Hepatocyte (in vitro differentiated cells): ENCODE results near the gene CUL1. TPM values are rescaled to one million over a fixed set of nuclear protein-coding genes. Genes with fewer than 3 reads are reported as not detected.

ENCODE experiments used
- DNase-seq: peaks from one replicate; pipeline ENCODE4 v3.0.0-alpha.2; 2016; ENCODE audit warnings: low spot score
- H2AFZ ChIP-seq: fragments of 200-600 bp; sonication (generic); 2 replicates; pipeline ENCODE4 v1.6.0; 2016; ENCODE audit warnings: antibody characterized with exemption, mild to moderate bottlenecking
- H3K27ac ChIP-seq: fragments of 200-600 bp; sonication (generic); 2 replicates; pipeline ENCODE4 v1.5.1; 2016; ENCODE audit warnings: mild to moderate bottlenecking
- H3K27me3 ChIP-seq: fragments of 200-600 bp; sonication (generic); 2 replicates; pipeline ENCODE4 v1.6.1; 2016
- H3K36me3 ChIP-seq: fragments of 200-600 bp; sonication (generic); replicated peaks from 2 replicates; pipeline ENCODE4 v1.5.1; 2016; ENCODE audit warnings: low read depth; ENCODE audit not compliant: insufficient read depth
- H3K4me1 ChIP-seq: fragments of 200-600 bp; sonication (generic); 2 replicates; pipeline ENCODE4 v1.5.1; 2016; ENCODE audit warnings: mild to moderate bottlenecking, moderate library complexity; ENCODE audit not compliant: insufficient read depth
- H3K4me2 ChIP-seq: fragments of 200-600 bp; sonication (generic); 2 replicates; pipeline ENCODE4 v1.6.0; 2016
- H3K4me3 ChIP-seq: fragments of 200-600 bp; sonication (generic); 2 replicates; pipeline ENCODE4 v1.5.1; 2016; ENCODE audit warnings: mild to moderate bottlenecking
- H3K79me2 ChIP-seq: fragments of 200-600 bp; sonication (generic); 2 replicates; pipeline ENCODE4 v1.6.0; 2017; ENCODE audit warnings: mild to moderate bottlenecking
- H3K9me2 ChIP-seq: fragments of 200-600 bp; sonication (generic); replicated peaks from 2 replicates; pipeline ENCODE4 v1.6.0; 2017; ENCODE audit warnings: mild to moderate bottlenecking; ENCODE audit not compliant: insufficient read depth
- H3K9me3 ChIP-seq: fragments of 200-600 bp; sonication (generic); 2 replicates; pipeline ENCODE4 v1.5.1; 2016; ENCODE audit warnings: low read depth, mild to moderate bottlenecking
- H4K20me1 ChIP-seq: fragments of 200-600 bp; sonication (generic); 2 replicates; pipeline ENCODE4 v1.6.0; 2016; ENCODE audit warnings: mild to moderate bottlenecking; ENCODE audit not compliant: insufficient read depth, poor library complexity, severe bottlenecking
- EZH2 ChIP-seq: fragments of 200-600 bp; sonication (generic); IDR thresholded peaks from 2 replicates; pipeline ENCODE4 v1.6.1; 2016; ENCODE audit warnings: antibody characterized with exemption, mild to moderate bottlenecking, borderline replicate concordance
- EZH2phosphoT487 ChIP-seq: fragments of 200-600 bp; sonication (generic); IDR thresholded peaks from one replicate; pipeline ENCODE4 v1.6.1; 2018; ENCODE audit warnings: antibody characterized with exemption, mild to moderate bottlenecking, low read depth, moderate library complexity; ENCODE audit not compliant: unreplicated experiment, severe bottlenecking
- WGBS: methylation state at CpG from one replicate; pipeline ENCODE4 v1.1.6; 2016; ENCODE audit warnings: low lambda C conversion rate; ENCODE audit errors: missing lambda C conversion rate; 5-methylcytosine and 5-hydroxymethylcytosine counted together
- polyA plus RNA-seq: library from polyadenylated mRNA; unstranded; fragments of >200 nt; fragmentation: Nextera tagmentation; extraction: Ambion mirVana; gene quantifications from 2 replicates; pipeline ENCODE4 v1.2.1, GENCODE V29; 2016
- total RNA-seq: library from RNA; depleted of rRNA; stranded (reverse); fragments of >200 nt; gene quantifications from 2 replicates; pipeline ENCODE4 v1.2.3, GENCODE V29; 2014
- TF ChIP-seq, protein P1 (sequence below): fragments of 200-600 bp; sonication (generic); IDR thresholded peaks from 2 replicates; pipeline ENCODE4 v1.5.1; 2016; ENCODE audit warnings: antibody characterized with exemption, mild to moderate bottlenecking; ENCODE audit not compliant: poor library complexity

Gene CUL1
- total and polyA plus RNA-seq, 2 experiments from 2014 or later: 56.7 to 68.4 TPM

DNA sequence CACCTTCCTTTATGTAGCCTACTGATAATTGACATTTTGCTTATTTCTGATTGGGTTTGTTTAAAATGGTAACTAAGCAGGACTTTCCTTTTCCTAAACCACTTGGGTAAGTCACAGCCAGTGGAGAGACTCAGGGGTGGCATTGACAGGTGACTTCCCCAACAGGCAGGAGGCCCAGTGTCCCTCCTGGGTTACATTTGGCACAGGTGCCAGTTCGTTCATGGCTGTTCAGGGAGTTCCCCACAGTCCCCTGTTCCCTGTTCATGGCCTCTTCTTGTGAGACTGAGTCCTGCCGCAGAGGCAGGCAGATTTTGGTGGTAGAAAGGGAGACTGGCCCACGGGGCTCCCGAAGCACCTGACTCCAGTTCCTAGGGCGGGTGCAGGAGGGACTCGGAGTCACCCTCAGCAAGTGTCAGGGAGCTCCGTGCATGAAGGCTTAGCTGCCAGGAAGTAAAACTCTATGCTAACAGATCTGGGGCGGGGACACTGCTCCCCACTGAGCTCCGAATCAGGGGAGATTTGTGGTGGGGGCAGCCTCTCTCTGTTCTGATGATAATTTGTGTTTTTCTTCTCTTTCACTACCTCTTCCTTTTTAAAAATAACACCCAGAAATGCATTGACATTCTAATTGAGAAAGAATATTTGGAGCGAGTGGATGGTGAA, 101.3 kb downstream of the CUL1 start:
- H3K4me3 ChIP-seq: no peak overlapping the region
- H3K9me2 ChIP-seq: no peaks in the 10 kb centered on the region
- DNase-seq: no peak
- no peak overlapping the region for H2AFZ ChIP-seq
- 89% methylated on average over 10 of the region's 10 CpGs for WGBS
- H3K4me2 ChIP-seq: no peak overlapping the region
- H3K4me1 ChIP-seq: no peaks in the 10 kb centered on the region
- H3K27me3 ChIP-seq: no peaks in the 10 kb centered on the region
- H3K36me3 ChIP-seq: peaks cover 7% of the 10 kb centered on the region
- no peaks in the 10 kb centered on the region for H3K79me2 ChIP-seq
- TF ChIP-seq, protein P1, sequence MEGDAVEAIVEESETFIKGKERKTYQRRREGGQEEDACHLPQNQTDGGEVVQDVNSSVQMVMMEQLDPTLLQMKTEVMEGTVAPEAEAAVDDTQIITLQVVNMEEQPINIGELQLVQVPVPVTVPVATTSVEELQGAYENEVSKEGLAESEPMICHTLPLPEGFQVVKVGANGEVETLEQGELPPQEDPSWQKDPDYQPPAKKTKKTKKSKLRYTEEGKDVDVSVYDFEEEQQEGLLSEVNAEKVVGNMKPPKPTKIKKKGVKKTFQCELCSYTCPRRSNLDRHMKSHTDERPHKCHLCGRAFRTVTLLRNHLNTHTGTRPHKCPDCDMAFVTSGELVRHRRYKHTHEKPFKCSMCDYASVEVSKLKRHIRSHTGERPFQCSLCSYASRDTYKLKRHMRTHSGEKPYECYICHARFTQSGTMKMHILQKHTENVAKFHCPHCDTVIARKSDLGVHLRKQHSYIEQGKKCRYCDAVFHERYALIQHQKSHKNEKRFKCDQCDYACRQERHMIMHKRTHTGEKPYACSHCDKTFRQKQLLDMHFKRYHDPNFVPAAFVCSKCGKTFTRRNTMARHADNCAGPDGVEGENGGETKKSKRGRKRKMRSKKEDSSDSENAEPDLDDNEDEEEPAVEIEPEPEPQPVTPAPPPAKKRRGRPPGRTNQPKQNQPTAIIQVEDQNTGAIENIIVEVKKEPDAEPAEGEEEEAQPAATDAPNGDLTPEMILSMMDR: no peak
- TF ChIP-seq EZH2phosphoT487 (no peak), EZH2 (no peak)
- H4K20me1 ChIP-seq: no peaks in the 10 kb centered on the region
- H3K27ac ChIP-seq: no peak overlapping the region
- H3K9me3 ChIP-seq: no peaks in the 10 kb centered on the region

DNA sequence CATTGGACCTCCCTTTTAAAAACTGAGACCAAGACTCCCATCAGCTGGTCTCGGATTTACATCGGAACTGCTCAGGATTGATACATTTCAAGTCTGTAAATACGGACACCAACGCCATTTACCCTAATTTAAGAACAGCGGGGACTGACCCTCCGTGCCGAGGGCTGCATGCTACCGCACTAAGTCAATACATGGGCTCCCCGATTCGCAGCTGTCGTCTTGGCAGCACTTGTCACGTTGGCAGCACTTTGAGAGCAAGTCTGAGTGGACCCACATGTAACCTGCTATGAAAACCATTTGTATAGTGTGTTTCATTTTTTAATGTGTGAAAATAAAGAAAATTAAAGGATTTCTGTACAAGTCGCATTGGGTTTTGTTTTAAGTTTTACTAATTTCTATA, 102.0 kb downstream of the CUL1 start:
- no peaks in the 10 kb centered on the region for H3K27me3 ChIP-seq
- no peak overlapping the region for H2AFZ ChIP-seq
- no peak overlapping the region for H3K4me2 ChIP-seq
- no peak for TF ChIP-seq EZH2
- TF ChIP-seq, protein P1: no peak
- TF ChIP-seq EZH2phosphoT487: no peak
- WGBS: 97% methylated on average over 13 of the region's 13 CpGs
- H3K4me3 ChIP-seq: no peak overlapping the region
- H3K9me3 ChIP-seq: no peaks in the 10 kb centered on the region
- no peaks in the 10 kb centered on the region for H3K4me1 ChIP-seq
- H3K9me2 ChIP-seq: no peaks in the 10 kb centered on the region
- H3K36me3 ChIP-seq: peaks cover 7% of the 10 kb centered on the region
- no peak overlapping the region for H3K27ac ChIP-seq
- no peaks in the 10 kb centered on the region for H4K20me1 ChIP-seq
- H3K79me2 ChIP-seq: no peaks in the 10 kb centered on the region
- no peak for DNase-seq

DNA sequence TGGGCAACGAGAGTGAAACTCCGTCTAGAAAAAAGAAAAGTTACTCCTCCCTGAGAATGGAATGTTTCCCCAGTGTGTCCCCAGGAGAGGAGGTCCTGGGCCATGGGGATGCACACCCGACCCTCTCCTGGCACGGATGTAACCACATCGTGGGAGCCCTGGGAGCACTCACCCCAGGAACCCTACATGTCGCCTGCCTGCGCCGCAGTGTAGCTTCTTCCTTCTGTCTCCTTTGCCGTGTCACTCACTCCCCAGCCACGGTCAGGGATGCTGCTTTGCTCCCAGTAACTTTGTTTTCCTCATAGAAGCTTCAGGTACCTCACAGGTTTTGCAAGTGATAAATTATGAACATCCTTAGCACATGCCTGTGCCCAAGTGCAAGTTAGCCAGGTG, 103.4 kb downstream of the CUL1 start:
- H3K4me1 ChIP-seq: no peaks in the 10 kb centered on the region
- H3K9me2 ChIP-seq: no peaks in the 10 kb centered on the region
- WGBS: 98% methylated on average over 10 of the region's 10 CpGs
- DNase-seq: no peak
- no peaks in the 10 kb centered on the region for H3K27me3 ChIP-seq
- no peak for TF ChIP-seq EZH2
- TF ChIP-seq EZH2phosphoT487: no peak
- TF ChIP-seq, protein P1: no peak
- H3K4me3 ChIP-seq: no peak overlapping the region
- H3K9me3 ChIP-seq: no peaks in the 10 kb centered on the region
- H4K20me1 ChIP-seq: no peaks in the 10 kb centered on the region
- H2AFZ ChIP-seq: no peak overlapping the region
- no peak overlapping the region for H3K4me2 ChIP-seq
- H3K79me2 ChIP-seq: no peaks in the 10 kb centered on the region
- H3K36me3 ChIP-seq: peaks cover 7% of the 10 kb centered on the region
- H3K27ac ChIP-seq: no peak overlapping the region
